GM12892 (cell line): ENCODE data around the gene NKAIN1.
A peak's percentile ranks its signal among the peaks of the same experiment; 100 is the strongest.
"Not testable (repeated sequence)": the region's sequence is repeated elsewhere in the genome, so short reads cannot be mapped to it uniquely, and the experiment has no call there.

Source experiments
- DNase-seq: peaks from one replicate; pipeline ENCODE4 v3.0.0; 2011; ENCODE audit not compliant: insufficient read length
- FAIRE-seq: peaks from 2 replicates; lab custom pipeline; 2011; peaks lifted over from hg19 to GRCh38; lab: Jason Lieb, UNC
- POLR2A ChIP-seq: IDR thresholded peaks from 2 replicates; pipeline ENCODE4 v1.6.1; 2011; ENCODE audit warnings: low read depth, low read length, control low read depth
- POLR2AphosphoS5 ChIP-seq: IDR thresholded peaks from 2 replicates; pipeline ENCODE4 v1.6.1; 2011; ENCODE audit warnings: low read depth, low read length, control low read depth
- TAF1 ChIP-seq: IDR thresholded peaks from 2 replicates; pipeline ENCODE4 v1.6.1; 2011; ENCODE audit warnings: low read depth, mild to moderate bottlenecking, control low read depth, low read length, borderline replicate concordance

NKAIN1 gene

GRCh38 chr1:31183927-31184554 is 55.6 kb downstream of the NKAIN1 start:
- TF ChIP-seq POLR2A (no peak), POLR2AphosphoS5 (no peak), TAF1 (no peak)
- no peak for DNase-seq
- peak; percentile 70 for FAIRE-seq

- FAIRE-seq (no peak), DNase-seq (no peak)
- TF ChIP-seq POLR2AphosphoS5, result no peak
- TF ChIP-seq POLR2A, result no peak
- TF ChIP-seq TAF1, result no peak
Observed at GRCh38 chr1:31183126-31183525, 56.6 kb downstream of the NKAIN1 start.

GRCh38 chr1:31182352-31182751 is 57.3 kb downstream of the NKAIN1 start:
- TF ChIP-seq TAF1 (no peak), POLR2AphosphoS5 (no peak), POLR2A (no peak)
- DNase-seq (peak; percentile 62), FAIRE-seq (no peak)

GRCh38 chr1:31181515-31182343 is 58.0 kb downstream of the NKAIN1 start:
- DNase-seq, result peak; percentile 64
- no peak for TF ChIP-seq TAF1
- TF ChIP-seq POLR2AphosphoS5, result no peak
- peak; percentile 75 for FAIRE-seq

- TF ChIP-seq TAF1, result no peak
- no peak for TF ChIP-seq POLR2AphosphoS5
- TF ChIP-seq POLR2A, result no peak
- DNase-seq (no peak), FAIRE-seq (no peak)
Observed at GRCh38 chr1:31180338-31180737, 59.3 kb downstream of the NKAIN1 start.

DNA sequence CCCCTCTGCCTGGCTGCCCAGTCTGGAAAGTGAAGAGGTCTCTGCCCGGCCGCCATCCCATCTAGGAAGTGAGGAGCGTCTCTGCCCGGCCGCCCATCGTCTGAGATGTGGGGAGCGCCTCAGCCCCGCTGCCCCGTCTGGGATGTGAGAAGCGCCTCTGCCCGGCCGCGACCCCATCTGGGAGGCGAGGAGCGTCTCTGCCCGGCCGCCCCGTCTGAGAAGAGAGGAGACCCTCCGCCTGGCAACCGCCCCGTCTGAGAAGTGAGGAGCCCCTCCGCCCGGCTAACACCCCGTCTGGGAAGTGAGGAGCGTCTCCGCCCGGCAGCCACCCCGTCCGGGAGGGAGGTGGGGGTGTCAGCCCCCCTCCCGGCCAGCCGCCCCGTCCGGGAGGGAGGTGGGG is 63.4 kb downstream of the NKAIN1 start:
- FAIRE-seq, DNase-seq: not testable (repeated sequence)

DNA sequence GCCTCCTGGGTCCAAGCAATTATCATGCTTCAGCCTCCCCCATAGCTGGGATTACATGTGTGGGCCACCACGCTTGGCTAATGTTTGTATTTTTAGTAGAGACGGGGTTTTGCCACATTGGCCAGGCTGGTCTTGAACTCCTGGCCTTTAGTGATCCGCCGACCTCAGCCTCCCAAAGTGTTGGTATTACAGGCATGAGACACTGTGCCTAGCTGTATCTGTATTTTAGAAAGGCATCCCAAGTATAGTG is 69.3 kb downstream of the NKAIN1 start:
- no peak for TF ChIP-seq POLR2AphosphoS5
- no peak for TF ChIP-seq TAF1
- no peak for TF ChIP-seq POLR2A
- DNase-seq (no peak), FAIRE-seq (no peak)

DNA sequence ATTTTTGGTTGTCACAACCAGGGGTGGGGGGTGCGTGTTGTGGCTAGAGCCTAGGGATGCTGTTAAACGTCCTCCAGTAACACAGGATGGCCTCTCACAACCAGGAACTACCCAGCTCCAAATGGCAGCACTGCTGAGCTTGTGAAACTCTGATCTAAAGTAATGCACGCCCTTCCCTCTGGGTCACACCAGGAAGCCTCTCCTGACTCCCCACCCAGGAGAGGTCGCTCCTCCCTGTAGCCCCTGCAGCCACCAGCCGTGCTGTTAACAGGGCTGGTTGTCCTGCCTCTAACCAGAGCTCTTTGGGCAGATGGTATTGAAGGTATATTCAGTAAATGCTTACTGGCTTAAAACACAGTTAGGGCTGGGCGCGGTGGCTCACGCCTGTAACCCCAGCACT is 73.2 kb downstream of the NKAIN1 start:
- FAIRE-seq, result no peak
- no peak for TF ChIP-seq TAF1
- no peak for DNase-seq

DNA sequence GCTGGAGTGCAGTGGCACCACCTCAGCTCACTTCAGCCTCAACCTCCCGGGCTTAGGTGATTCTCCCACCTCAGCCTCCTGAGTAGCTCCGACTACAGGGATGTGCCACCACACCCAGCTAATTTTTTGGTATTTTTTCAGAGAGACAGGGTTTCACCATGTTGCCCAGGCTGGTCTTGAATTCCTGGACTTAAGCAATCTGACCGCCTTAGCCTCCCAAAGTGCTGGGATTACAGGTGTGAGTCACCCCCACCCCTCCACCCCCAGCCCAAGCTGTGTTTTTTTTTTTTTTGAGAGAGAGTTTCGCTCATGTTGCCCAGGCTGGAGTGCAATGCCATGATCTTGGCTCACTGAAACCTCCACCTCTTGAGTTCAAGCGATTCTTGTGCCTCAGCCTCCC is 75.4 kb downstream of the NKAIN1 start:
- TF ChIP-seq POLR2A (no peak), POLR2AphosphoS5 (no peak), TAF1 (no peak)
- no peak for DNase-seq
- FAIRE-seq, result no peak

- DNase-seq (no peak), FAIRE-seq (no peak)
- TF ChIP-seq POLR2A (no peak), POLR2AphosphoS5 (no peak), TAF1 (no peak)
Observed at GRCh38 chr1:31163866-31164265, 75.8 kb downstream of the NKAIN1 start.

- FAIRE-seq (no peak), DNase-seq (no peak)
- TF ChIP-seq POLR2A, result no peak
- no peak for TF ChIP-seq TAF1
Observed at GRCh38 chr1:31161571-31161970, 78.1 kb downstream of the NKAIN1 start.

GRCh38 chr1:31159869-31160611 is 79.6 kb downstream of the NKAIN1 start:
- no peak for TF ChIP-seq TAF1
- TF ChIP-seq POLR2AphosphoS5, result no peak
- no peak for TF ChIP-seq POLR2A
- FAIRE-seq (no peak), DNase-seq (no peak)
